Measurements from ENCODE around the gene PDXDC1.
"Not testable (repeated sequence)": the region's sequence is repeated elsewhere in the genome, so short reads cannot be mapped to it uniquely, and the experiment has no call there.

The PDXDC1 gene

GRCh38 chr16:14937994-14938393, 36.8 kb upstream of the PDXDC1 start:
- H3K9ac ChIP-seq (ENCODE audit: low read length); H3K4me3 ChIP-seq (ENCODE audit: insufficient read depth, low read length, poor library complexity, severe bottlenecking); H3F3A ChIP-seq (ENCODE audit: insufficient read depth); H3K4me2 ChIP-seq (ENCODE audit: low read depth, low read length, poor library complexity, severe bottlenecking); H3K36me3 ChIP-seq (ENCODE audit: low read length); H2AFZ ChIP-seq (ENCODE audit: low read depth, low read length, severe bottlenecking); H3K27ac ChIP-seq (ENCODE audit: low read depth, low read length); H3K9me3 ChIP-seq (ENCODE audit: insufficient read depth, low read length); H3K9me2 ChIP-seq (replicated peaks; ENCODE audit: insufficient read depth, low read length); H3K79me2 ChIP-seq (ENCODE audit: insufficient read depth, low read length); H4K20me1 ChIP-seq (ENCODE audit: low read depth, low read length); H3K27me3 ChIP-seq (ENCODE audit: low read length): not testable (repeated sequence)

GRCh38 chr16:14942686-14943085, 32.1 kb upstream of the PDXDC1 start:
- H3K9me3 ChIP-seq (ENCODE audit: insufficient read depth, low read length): not testable (repeated sequence)

GRCh38 chr16:14955546-14956231, 19.1 kb upstream of the PDXDC1 start:
- no peak overlapping the region for H3K9ac ChIP-seq (ENCODE audit: low read length)
- no peaks in the 10 kb centered on the region for H3K79me2 ChIP-seq (ENCODE audit: insufficient read depth, low read length)
- no peaks in the 10 kb centered on the region for H4K20me1 ChIP-seq (ENCODE audit: low read depth, low read length)
- no peaks in the 10 kb centered on the region for H3K9me3 ChIP-seq (ENCODE audit: insufficient read depth, low read length)
- H2AFZ ChIP-seq (ENCODE audit: low read depth, low read length, severe bottlenecking): no peak overlapping the region
- no peak overlapping the region for H3K4me3 ChIP-seq (ENCODE audit: insufficient read depth, low read length, poor library complexity, severe bottlenecking)
- no peaks in the 10 kb centered on the region for H3F3A ChIP-seq (ENCODE audit: insufficient read depth)
- H3K36me3 ChIP-seq (ENCODE audit: low read length): no peaks in the 10 kb centered on the region
- no peaks in the 10 kb centered on the region for H3K9me2 ChIP-seq (replicated peaks; ENCODE audit: insufficient read depth, low read length)
- H3K27me3 ChIP-seq (ENCODE audit: low read length): 0 out of 2 replicates have a peak, but pooled peaks cover 5% of the 10 kb centered on the region
- H3K4me2 ChIP-seq (ENCODE audit: low read depth, low read length, poor library complexity, severe bottlenecking): no peak overlapping the region
- no peak overlapping the region for H3K27ac ChIP-seq (ENCODE audit: low read depth, low read length)
- TF ChIP-seq CTCF (IDR thresholded peaks at IDR 0.05; ENCODE audit: insufficient read depth, low read length, poor library complexity, severe bottlenecking) (no peak), EZH2phosphoT487 (conservative IDR thresholded peaks at IDR 0.05; ENCODE audit: low read length) (no peak)

More at GRCh38 chr16:14942686-14943085, 32.1 kb upstream of the PDXDC1 start:
- H4K20me1 ChIP-seq (ENCODE audit: low read depth, low read length); H3K36me3 ChIP-seq (ENCODE audit: low read length); H3K79me2 ChIP-seq (ENCODE audit: insufficient read depth, low read length); H3K4me2 ChIP-seq (ENCODE audit: low read depth, low read length, poor library complexity, severe bottlenecking); H3K9me2 ChIP-seq (replicated peaks; ENCODE audit: insufficient read depth, low read length); H2AFZ ChIP-seq (ENCODE audit: low read depth, low read length, severe bottlenecking); H3K27me3 ChIP-seq (ENCODE audit: low read length); H3K27ac ChIP-seq (ENCODE audit: low read depth, low read length); H3K4me3 ChIP-seq (ENCODE audit: insufficient read depth, low read length, poor library complexity, severe bottlenecking); H3K9ac ChIP-seq (ENCODE audit: low read length); H3F3A ChIP-seq (ENCODE audit: insufficient read depth): not testable (repeated sequence)

- no peaks in the 10 kb centered on the region for H4K20me1 ChIP-seq (ENCODE audit: low read depth, low read length)
- no peaks in the 10 kb centered on the region for H3K9me2 ChIP-seq (replicated peaks; ENCODE audit: insufficient read depth, low read length)
- H3K4me3 ChIP-seq (ENCODE audit: insufficient read depth, low read length, poor library complexity, severe bottlenecking): no peak overlapping the region
- no peak overlapping the region for H3K9ac ChIP-seq (ENCODE audit: low read length)
- H3K4me2 ChIP-seq (ENCODE audit: low read depth, low read length, poor library complexity, severe bottlenecking): no peak overlapping the region
- no peaks in the 10 kb centered on the region for H3K79me2 ChIP-seq (ENCODE audit: insufficient read depth, low read length)
- no peaks in the 10 kb centered on the region for H3F3A ChIP-seq (ENCODE audit: insufficient read depth)
- no peaks in the 10 kb centered on the region for H3K9me3 ChIP-seq (ENCODE audit: insufficient read depth, low read length)
- 0 out of 2 replicates have a peak, but pooled peaks cover 5% of the 10 kb centered on the region for H3K27me3 ChIP-seq (ENCODE audit: low read length)
- no peak overlapping the region for H2AFZ ChIP-seq (ENCODE audit: low read depth, low read length, severe bottlenecking)
- TF ChIP-seq EZH2phosphoT487 (conservative IDR thresholded peaks at IDR 0.05; ENCODE audit: low read length): no peak
- no peak for TF ChIP-seq CTCF (IDR thresholded peaks at IDR 0.05; ENCODE audit: insufficient read depth, low read length, poor library complexity, severe bottlenecking)
- no peaks in the 10 kb centered on the region for H3K36me3 ChIP-seq (ENCODE audit: low read length)
- no peak overlapping the region for H3K27ac ChIP-seq (ENCODE audit: low read depth, low read length)
Observed at GRCh38 chr16:14957576-14958322, 17.1 kb upstream of the PDXDC1 start.
